ENCODE measurements around the gene LMBRD2. TPM values are rescaled to one million over a fixed set of nuclear protein-coding genes. Genes with fewer than 3 reads are reported as not detected.

The LMBRD2 gene
- total and polyA plus RNA-seq, 2 donors (not counting 1 experiment from before 2014, with no cell fraction given): 7.2 to 19.8 TPM

DNA sequence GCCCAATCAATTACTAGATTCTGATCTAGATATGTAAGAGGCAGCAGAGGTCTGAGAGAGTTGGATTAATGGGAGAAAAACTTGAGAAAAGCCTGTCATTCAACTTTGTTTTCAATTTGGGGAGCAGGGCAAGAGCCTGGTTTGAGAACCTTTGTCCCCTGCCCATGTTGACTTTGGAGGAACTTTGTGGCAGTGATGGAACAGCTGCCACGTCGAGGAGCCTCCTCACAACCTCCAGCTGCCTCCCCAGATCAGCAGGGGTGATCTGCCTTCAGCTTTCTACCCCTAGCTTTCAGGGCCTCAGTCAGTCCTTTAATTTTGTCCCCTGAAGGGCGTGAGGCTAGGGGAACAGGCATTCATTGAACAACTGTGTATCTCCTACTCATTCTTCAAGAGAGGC lies 8.9 kb upstream of the LMBRD2 start:
- Histone ChIP-seq H2AFZ (ENCODE audit: low read length) (no peak overlapping the region), H3K27me3 (ENCODE audit: control insufficient read depth, insufficient read depth, low read length) (no peaks in the 10 kb centered on the region), H3K9me3 (ENCODE audit: control insufficient read depth, insufficient read depth, low read depth, low read length) (no peaks in the 10 kb centered on the region), H4K20me1 (ENCODE audit: control insufficient read depth, extremely low read depth, insufficient read depth, low read length) (no peaks in the 10 kb centered on the region), H3K4me3 (replicated peaks in 1 of 4; ENCODE audit: control extremely low read depth in 1 of 4, insufficient read depth in 1 of 4, low read depth in 3 of 4, low read length in 4 of 4) (no peak overlapping the region), H3K27ac (ENCODE audit: insufficient read depth, low read length) (no peak overlapping the region), H3K9ac (ENCODE audit: insufficient read depth, low read length) (no peak overlapping the region), H3K4me1 (ENCODE audit: control insufficient read depth, extremely low read depth, insufficient read depth, low read length) (peaks cover 5% of the 10 kb centered on the region), H3K4me2 (ENCODE audit: extremely low read depth, insufficient read depth, low read length) (no peak overlapping the region), H3K79me2 (ENCODE audit: control insufficient read depth, insufficient read depth, low read length) (peaks cover 12% of the 10 kb centered on the region), H3K36me3 (ENCODE audit: control insufficient read depth, insufficient read depth, low read length) (peaks cover 15% of the 10 kb centered on the region)
- TF ChIP-seq EZH2 (IDR thresholded peaks at IDR 0.05; ENCODE audit: low read length, missing control alignments): no peak
- TF ChIP-seq, protein P1, sequence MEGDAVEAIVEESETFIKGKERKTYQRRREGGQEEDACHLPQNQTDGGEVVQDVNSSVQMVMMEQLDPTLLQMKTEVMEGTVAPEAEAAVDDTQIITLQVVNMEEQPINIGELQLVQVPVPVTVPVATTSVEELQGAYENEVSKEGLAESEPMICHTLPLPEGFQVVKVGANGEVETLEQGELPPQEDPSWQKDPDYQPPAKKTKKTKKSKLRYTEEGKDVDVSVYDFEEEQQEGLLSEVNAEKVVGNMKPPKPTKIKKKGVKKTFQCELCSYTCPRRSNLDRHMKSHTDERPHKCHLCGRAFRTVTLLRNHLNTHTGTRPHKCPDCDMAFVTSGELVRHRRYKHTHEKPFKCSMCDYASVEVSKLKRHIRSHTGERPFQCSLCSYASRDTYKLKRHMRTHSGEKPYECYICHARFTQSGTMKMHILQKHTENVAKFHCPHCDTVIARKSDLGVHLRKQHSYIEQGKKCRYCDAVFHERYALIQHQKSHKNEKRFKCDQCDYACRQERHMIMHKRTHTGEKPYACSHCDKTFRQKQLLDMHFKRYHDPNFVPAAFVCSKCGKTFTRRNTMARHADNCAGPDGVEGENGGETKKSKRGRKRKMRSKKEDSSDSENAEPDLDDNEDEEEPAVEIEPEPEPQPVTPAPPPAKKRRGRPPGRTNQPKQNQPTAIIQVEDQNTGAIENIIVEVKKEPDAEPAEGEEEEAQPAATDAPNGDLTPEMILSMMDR (conservative IDR thresholded peaks at IDR 0.05 in 1 of 2, IDR thresholded peaks at IDR 0.05 in 1 of 2; ENCODE audit: low read depth in 1 of 2, low read length in 2 of 2): no peak
- no peak for DNase-seq (ENCODE audit: low read depth in 2 of 2)

DNA sequence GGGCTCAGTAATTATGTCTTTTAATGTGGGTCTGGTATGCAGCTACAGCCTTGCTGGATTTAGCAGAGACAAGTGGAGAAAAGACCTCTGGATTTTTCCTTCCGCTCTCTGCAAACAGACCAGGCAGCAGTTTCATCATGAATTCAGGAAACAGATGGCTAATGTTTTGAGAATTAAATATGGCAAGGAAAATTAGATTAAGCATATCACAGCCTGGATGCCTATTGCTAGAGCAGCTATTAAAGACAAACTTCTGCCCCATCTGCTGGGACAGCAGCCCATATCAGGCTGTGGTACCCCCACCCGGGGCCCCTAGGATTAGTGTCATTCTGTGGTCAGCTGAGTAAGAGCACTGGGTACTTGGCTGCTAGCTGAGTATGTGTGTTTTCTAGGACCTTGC lies 6.5 kb upstream of the LMBRD2 start:
- Histone ChIP-seq H3K4me3 (replicated peaks in 1 of 4; ENCODE audit: control extremely low read depth in 1 of 4, insufficient read depth in 1 of 4, low read depth in 3 of 4, low read length in 4 of 4) (no peak overlapping the region), H2AFZ (ENCODE audit: low read length) (no peak overlapping the region), H3K27me3 (ENCODE audit: control insufficient read depth, insufficient read depth, low read length) (no peaks in the 10 kb centered on the region), H3K36me3 (ENCODE audit: control insufficient read depth, insufficient read depth, low read length) (peaks cover 8% of the 10 kb centered on the region), H3K27ac (ENCODE audit: insufficient read depth, low read length) (no peak overlapping the region), H4K20me1 (ENCODE audit: control insufficient read depth, extremely low read depth, insufficient read depth, low read length) (no peaks in the 10 kb centered on the region), H3K9ac (ENCODE audit: insufficient read depth, low read length) (no peak overlapping the region), H3K4me2 (ENCODE audit: extremely low read depth, insufficient read depth, low read length) (no peak overlapping the region), H3K4me1 (ENCODE audit: control insufficient read depth, extremely low read depth, insufficient read depth, low read length) (peaks cover 7% of the 10 kb centered on the region), H3K9me3 (ENCODE audit: control insufficient read depth, insufficient read depth, low read depth, low read length) (no peaks in the 10 kb centered on the region), H3K79me2 (ENCODE audit: control insufficient read depth, insufficient read depth, low read length) (peaks cover 28% of the 10 kb centered on the region)
- DNase-seq (ENCODE audit: low read depth in 2 of 2): peak in 1 of 2 donors; percentile 21
- no peak for TF ChIP-seq EZH2 (IDR thresholded peaks at IDR 0.05; ENCODE audit: low read length, missing control alignments)
- TF ChIP-seq, protein P1 (conservative IDR thresholded peaks at IDR 0.05 in 1 of 2, IDR thresholded peaks at IDR 0.05 in 1 of 2; ENCODE audit: low read depth in 1 of 2, low read length in 2 of 2): no peak

DNA sequence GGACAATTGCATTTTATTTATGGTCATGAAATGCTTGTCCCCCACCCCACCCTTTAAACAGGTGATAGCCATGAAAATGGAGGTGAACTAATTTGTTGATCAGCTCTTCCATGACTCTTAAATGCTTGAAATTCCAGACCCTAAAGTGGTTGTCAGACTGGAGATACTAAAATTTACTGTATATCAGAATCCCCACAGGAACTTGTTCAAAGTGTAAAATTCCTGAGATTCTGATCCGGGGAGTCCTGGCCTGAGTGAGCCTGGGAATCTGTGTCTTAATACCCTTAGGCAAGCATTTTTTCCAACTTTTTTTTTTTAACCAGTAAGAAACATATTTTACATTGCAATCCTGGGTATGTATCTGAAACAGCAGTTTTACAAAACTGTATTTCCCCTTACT lies 4.9 kb upstream of the LMBRD2 start:
- Histone ChIP-seq H3K4me3 (replicated peaks in 1 of 4; ENCODE audit: control extremely low read depth in 1 of 4, insufficient read depth in 1 of 4, low read depth in 3 of 4, low read length in 4 of 4) (no peak overlapping the region), H3K36me3 (ENCODE audit: control insufficient read depth, insufficient read depth, low read length) (peaks cover 7% of the 10 kb centered on the region), H3K79me2 (ENCODE audit: control insufficient read depth, insufficient read depth, low read length) (peaks cover 39% of the 10 kb centered on the region), H3K27me3 (ENCODE audit: control insufficient read depth, insufficient read depth, low read length) (no peaks in the 10 kb centered on the region), H3K27ac (ENCODE audit: insufficient read depth, low read length) (peak overlapping the region; percentile 52), H3K4me1 (ENCODE audit: control insufficient read depth, extremely low read depth, insufficient read depth, low read length) (peaks cover 7% of the 10 kb centered on the region), H2AFZ (ENCODE audit: low read length) (no peak overlapping the region), H3K9ac (ENCODE audit: insufficient read depth, low read length) (no peak overlapping the region), H4K20me1 (ENCODE audit: control insufficient read depth, extremely low read depth, insufficient read depth, low read length) (no peaks in the 10 kb centered on the region), H3K9me3 (ENCODE audit: control insufficient read depth, insufficient read depth, low read depth, low read length) (no peaks in the 10 kb centered on the region), H3K4me2 (ENCODE audit: extremely low read depth, insufficient read depth, low read length) (no peak overlapping the region)
- no peak for TF ChIP-seq EZH2 (IDR thresholded peaks at IDR 0.05; ENCODE audit: low read length, missing control alignments)
- TF ChIP-seq, protein P1 (conservative IDR thresholded peaks at IDR 0.05 in 1 of 2, IDR thresholded peaks at IDR 0.05 in 1 of 2; ENCODE audit: low read depth in 1 of 2, low read length in 2 of 2): no peak
- peak in 1 of 2 donors; percentile 80 for DNase-seq (ENCODE audit: low read depth in 2 of 2)

Data from fibroblast of lung (primary cell).